HPDE6-E6E7 (cell line): ENCODE measurements around the gene PARVB.

Experiments
- DNase-seq: peaks from one replicate; pipeline ENCODE4 v3.0.0; 2011; ENCODE audit warnings: missing footprints; ENCODE audit errors: extremely low spot score

PARVB gene

DNA sequence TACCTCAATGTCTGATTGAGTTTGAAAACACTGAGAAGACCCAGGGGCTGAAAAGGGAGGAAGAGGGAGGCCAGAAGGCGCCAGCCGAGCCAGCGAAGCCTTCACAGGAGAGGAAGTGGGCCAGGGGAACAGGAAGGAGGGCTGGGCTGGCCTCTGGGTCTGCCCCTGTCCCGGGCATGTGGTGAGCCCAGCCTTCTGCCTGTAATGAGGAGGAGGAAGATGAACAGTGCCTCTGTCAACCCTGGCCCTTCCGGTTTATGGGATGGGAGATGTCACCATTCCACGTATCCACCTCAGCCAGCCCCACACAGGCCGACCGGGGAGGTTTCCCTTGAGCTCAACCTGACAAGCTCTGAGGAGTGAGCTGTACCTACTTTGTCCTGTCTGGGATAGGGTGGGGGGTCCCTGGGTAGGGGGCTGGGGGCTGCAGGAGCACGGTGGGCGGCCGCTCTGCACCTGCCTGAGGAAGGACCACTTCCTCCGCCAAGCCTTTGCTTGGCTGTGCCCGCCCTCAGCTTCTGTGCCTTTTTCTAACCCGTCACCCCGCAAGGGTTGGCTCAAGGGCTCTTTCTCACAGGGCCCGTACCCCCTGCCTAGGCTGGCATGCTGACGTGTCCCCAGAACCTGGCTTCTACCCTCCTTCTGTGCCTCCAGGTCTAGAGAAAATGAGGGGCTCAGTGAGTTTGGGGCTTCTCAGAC, 158.6 kb downstream of the PARVB start:
- DNase-seq: no peak

DNA sequence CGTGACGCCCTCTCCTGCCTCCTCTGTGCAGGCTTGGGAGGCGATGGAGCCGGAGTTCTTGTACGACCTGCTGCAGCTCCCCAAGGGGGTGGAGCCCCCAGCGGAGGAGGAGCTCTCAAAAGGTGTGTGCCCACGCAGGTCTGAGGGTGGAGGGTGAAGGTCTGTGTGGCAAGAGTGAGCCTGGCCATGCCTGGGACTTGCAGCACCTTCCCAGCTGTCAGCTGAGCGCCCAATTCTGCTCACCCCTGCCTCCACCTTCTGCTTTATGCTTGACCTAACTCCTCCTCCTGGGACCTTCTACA, 159.1 kb downstream of the PARVB start:
- no peak for DNase-seq

DNA sequence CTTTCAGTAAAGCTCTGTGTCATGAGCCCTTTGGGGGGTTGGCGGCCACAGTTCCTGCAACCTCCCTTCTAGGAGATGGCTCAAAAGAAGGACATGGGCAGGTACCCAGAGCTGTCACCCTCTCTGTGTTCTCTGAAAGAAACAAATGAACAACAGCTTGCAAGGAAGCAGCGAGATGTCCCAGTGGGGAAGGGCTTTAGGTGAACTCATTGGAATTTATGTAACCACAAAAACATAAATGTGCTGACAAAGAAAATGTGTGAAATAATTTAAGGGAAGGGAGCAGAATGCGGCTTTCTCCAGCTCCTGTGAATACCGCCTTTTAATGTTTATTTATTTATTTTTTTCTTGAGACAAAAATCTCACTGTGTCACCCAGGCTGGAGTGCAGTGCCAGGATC, 159.9 kb downstream of the PARVB start:
- no peak for DNase-seq

DNA sequence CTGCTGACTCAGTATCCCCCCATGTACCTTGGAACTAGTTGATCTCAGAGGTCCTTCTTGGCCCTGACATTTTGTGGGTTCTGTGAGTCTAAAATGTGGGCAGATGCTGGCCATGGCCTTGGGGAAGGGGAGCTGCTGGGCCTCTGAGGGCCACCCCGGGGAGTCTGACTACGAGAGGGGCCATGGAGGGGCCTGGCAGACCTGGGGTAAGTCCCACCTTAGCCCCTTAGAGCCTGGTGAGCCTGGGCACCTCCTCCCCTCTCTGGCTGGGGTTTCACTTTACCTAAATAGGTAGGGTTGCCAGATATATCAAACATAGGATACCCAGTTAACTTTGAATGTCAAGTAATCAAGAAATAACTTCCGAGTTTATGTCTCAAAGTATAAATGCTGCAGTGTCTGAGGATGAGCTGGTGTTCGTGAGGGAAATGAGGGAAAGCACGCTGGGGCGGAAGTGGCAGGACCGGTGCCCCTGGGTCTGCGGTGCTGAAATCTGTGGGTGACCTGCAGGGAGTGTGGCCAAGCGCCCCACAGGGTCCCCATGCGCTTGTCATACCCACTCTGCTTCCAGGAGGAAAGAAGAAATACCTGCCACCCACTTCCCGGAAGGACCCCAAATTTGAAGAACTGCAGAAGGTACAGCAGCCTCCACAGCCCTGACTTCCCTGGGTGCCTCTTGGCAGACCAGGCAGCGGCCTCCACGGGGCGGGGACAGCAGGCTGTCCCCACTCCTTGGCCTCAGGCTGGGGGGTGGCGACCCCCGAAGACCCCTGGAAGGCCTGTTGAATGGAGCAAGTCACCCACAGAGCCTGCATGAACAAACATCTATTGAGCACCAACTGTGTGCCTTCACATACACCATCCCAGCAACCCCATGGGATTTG, 161.4 kb downstream of the PARVB start:
- no peak for DNase-seq

DNA sequence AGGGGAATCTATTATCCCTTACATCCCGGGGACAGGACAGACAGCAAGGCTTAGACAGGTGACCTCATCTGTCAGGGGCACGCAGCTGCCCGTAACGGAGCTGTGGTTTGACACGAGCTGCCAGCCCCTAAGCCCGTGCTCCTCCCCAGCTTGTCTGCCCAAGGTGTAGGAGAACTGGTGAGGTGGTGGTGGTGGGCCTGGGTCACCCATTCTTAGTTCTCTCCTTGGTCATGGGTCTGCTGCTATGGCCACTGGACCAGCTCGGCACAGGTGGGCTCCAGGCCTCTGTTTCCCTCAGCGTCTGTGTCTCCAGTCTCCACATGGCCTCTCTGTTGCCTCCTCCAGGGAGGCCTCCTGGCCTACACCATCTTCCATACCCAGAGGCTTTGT, 162.0 kb downstream of the PARVB start:
- no peak for DNase-seq

DNA sequence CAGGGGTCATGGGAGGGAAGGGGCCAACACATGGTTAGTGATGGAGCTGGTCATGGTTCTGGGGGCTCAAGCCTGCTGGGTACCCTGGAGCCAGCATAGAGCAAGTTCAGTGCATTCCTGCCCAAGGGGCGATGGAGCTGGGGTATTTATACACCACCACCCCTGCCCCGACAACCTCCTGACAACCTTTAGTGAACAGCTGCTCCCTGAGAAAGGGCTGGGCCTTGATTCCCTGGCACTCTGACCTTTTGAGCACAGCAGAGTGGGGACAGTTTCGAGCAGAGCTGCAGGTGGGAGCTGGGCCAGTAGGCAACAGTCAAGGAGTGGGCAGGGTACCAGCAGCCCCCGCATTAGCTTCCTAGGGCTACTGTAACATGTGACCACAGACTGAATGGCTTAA, 162.6 kb downstream of the PARVB start:
- DNase-seq: no peak

DNA sequence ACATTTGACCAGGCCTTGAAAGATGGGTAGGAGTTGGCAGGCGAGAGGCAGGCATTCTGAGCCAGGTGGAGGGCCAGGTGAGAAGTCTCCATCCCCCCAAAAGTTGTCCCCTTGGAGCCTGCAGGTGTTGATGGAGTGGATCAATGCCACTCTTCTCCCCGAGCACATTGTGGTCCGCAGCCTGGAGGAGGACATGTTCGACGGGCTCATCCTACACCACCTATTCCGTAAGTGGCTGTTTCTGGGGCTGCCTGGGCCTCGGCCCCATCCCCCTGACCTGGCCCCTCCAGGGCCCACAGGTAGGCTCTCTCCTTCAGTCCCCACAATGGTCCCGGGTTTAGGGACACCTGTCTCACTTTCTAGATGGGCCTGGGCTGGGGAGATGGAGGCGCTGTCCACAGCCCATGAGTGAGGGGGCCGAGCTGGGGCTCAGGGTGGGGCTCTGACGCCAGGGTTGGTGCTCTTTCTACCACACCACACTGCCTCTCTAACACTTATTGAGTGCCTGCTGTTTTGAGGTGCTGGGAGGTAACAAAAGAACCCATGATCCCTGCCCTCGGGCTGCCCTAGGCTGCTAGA, 163.6 kb downstream of the PARVB start:
- DNase-seq: no peak

DNA sequence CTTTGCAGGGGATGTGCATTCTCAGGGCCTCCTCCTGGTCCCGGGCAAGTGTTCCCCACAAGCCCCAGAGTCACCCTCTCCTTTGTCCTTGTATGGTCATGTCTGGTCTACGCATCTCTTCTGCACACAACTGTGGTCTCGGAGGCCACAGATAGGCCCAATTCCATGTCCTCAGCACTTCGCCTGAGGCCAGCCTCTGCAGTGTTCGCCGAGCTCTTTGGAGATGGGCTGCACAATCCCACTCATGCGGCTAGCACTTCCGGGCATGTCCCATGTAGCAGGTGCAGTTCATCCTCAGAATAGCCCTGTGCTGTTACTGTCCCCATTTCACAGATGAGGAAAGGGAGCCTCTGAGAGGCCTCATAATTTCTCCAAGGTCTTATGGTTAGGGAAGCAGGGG, 164.2 kb downstream of the PARVB start:
- no peak for DNase-seq

DNA sequence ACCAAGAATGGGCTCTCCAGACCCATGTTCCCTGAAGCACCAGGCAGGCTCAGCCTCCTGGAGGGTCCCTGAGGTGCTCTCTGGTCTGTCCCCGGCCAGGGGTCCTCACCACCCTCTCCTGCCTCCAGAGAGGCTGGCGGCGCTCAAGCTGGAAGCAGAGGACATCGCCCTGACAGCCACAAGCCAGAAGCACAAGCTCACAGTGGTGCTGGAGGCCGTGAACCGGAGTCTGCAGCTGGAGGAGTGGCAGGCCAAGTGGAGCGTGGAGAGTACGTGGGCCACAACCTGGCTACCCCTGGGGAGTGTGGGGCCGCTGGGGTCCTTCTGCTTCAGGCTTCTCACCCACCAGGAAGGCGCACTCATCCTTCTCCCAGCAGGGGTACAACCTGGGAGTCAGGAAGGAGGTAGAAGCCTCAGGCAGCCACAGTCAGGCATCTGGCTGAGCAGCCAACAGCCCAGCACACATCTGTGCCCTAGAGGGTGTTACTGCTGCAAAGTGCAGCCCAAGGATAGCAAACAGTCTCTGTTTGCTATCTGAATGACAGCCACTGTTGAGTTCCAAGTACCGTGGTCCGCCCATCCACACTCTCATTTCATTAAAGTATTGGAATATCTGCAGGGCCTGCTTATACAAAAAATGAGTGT, 165.0 kb downstream of the PARVB start:
- no peak for DNase-seq

DNA sequence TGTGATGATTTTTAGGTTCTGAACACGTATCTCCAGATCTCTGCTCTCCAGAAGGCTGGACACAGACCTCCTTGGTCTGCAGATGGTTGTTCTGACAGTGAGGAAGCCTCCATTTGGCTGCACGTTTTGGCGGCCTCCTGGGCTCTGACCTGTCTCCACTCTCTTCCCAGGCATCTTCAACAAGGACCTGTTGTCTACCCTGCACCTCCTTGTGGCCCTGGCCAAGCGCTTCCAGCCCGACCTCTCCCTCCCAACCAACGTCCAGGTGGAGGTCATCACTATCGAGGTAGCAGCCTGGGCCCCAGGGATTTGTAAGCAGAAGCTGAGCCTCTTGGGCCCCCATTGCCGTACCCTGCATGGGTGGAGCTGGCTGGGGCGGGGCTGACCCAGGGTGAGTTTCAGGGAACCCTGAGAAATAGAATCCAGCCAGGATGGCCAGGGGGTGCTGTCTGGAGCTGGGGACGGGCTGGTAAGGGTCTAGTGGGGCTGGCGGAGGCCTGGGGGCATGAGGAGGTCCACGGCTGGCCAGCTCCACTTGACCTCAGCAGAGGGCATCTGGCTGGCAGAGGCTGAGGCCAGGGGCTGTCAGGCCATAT, 166.4 kb downstream of the PARVB start:
- DNase-seq: no peak

DNA sequence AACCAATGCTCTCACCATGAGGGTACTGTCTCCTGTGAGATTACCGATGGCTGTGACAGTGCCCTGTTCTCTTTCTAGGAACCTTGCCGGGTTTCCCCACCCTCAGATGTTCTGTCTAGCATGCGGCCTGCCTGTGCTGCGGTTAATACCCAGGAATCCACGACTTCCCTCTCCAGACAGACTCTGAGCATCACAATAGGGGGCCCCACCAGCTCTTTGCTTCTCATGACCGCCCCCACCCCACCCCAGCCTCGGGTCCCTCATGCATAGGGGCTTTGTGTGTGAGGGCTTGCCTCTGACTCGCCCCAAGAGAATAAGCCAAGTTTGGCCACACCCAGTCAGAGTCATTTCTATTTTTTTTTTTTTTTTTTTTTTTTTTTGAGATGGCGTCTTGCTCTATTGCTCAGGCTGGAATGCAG, 166.9 kb downstream of the PARVB start:
- DNase-seq: no peak

DNA sequence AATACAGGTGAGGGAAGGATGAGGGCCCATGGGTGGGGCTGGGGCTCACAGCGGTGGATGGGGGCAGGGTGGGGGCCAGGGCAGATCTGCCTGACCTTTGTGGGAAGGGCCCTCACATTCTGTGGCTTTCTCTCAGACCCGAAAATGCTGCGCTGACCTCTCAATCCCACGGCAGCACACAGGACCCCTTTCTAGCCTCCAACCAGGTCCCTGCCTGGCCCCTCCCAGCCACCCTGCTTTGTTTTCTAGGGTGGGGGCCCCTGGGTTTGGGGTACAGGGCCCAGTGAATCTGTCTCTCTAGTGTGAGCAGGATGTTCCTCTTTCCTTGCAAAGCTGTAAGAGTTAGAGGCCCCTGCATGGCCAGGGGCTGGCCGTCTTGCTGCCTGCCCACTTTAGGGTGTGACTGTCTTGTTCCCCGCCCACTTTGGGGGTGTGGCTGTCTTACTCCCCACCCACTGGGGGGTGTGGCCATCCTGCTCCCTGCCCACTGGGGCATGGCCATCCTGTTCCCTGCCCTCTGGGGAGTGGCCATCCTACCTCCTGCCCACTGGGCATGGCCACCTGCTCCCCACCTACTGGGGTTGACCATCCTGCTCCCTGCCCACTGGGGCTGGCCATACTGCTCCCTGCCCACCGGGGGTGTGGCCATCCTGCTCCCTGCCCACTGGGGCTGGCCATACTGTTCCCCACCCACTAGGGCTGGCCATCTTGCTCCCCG, 168.2 kb downstream of the PARVB start:
- no peak for DNase-seq

DNA sequence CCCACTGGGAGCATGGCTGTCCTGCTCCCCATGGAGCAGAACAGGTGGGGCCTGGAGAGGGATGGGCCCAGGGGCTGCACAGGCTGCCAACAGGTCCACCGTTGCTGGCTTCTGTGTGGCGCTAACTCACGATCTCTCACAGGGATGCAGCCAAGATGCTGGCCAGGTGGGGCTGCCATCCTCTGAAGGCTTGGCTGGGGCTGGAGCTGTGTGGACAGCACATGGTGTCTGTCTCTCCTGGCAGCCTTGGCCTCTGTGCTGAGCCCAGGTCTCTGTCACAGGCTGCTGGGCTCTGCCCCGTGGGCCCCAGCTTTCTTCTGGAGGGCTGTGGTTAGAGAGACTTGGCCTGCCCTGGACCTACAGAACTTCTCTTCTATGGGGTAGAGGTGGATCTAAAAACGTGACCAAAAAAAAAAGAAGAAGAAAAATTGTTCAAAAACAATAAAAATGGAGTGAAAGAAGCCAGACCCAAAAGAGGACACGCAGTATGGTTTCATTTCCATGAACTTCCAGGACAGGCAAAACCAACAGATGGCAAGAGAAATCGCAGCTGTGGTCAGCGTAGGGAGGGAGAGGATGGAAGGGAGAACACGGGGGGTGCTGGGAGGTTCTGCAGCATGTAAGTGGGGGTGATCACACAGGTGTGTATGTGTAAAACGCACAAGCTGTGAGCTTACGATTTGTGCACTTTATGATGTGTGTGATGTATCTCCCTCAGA, 168.9 kb downstream of the PARVB start:
- no peak for DNase-seq

DNA sequence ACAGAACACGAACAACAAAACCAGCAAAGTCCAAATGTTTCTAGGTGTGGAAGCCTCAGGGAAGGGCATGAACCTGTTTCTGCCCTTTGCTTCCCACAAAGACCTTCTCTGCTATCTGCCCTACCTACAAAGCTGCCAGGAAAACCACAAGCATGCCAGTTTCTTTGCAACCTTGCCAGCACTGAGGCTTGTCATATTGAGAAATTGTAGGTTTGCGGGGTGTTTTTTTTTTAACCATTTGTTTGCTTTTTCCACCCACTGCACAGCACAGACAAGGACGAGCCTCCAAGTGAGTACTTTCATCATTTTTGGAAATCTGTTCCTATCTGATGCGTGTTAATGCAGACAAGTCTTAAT, 169.4 kb downstream of the PARVB start:
- DNase-seq: no peak

DNA sequence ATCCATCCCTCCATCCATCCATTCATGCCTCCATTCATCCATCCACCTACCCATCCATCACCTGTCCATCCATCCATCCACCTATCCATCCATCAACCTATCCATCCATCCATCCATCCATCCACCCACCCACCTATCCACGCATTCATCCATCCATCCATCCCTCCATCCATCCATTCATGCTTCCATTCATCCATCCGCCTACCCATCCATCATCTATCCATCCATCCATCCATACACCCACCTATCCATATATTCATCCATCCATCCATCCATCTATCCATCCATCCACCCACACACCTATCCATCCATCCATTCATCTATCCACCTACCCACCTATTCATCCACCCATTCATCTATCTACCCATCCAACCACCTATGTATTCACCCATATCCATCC, 170.5 kb downstream of the PARVB start:
- DNase-seq: no peak

DNA sequence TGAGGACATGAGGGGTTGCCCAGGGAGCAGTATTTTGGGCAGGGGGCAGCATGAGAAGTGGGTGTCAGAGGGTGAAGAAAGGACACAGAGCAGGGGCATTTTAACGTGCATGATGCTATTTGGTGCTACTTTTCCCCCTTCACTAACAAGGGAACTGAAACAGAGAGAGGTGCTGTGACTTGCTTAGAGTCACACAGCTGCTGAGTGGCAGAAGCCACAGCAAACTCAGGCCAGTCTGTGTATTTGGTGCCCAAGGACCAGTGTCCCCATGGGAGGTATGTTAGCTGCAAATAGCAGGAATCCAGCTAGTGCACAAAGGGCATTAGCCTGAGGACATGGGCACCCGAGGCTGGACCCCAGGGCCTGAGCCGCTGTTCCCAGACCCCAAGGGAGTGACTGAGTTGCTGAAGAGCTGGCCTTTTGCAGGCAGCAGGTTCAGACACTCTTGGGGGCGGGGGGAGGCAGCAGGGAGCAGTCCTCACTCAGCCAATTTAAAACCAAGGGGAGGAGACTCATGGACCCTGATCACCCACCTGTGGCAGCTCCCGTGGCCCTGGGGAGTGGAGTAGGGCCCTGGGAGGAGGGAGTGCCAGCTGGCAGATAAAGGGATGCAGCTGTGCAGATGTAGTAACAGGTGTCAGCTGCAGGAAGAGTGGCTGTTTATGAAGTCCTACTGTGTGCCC, 171.2 kb downstream of the PARVB start:
- no peak for DNase-seq

DNA sequence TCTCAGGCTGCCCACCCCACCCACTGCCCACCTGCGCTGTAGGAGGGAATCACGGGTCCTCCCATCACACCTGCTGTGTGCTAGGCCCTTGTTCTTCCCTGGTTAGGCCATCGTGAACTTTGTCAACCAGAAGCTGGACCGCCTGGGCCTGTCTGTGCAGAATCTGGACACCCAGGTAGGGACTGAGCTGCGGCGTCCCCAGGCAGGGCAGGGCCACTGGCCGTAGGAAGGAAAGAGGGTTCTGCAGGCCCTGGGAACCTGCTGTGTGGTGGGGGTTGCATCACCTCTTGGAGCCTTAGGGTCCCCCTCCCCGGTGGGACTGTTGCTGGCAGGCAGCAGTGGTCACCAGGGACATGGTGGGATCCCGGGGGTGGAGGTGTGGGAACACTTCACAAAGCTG, 172.1 kb downstream of the PARVB start:
- no peak for DNase-seq

DNA sequence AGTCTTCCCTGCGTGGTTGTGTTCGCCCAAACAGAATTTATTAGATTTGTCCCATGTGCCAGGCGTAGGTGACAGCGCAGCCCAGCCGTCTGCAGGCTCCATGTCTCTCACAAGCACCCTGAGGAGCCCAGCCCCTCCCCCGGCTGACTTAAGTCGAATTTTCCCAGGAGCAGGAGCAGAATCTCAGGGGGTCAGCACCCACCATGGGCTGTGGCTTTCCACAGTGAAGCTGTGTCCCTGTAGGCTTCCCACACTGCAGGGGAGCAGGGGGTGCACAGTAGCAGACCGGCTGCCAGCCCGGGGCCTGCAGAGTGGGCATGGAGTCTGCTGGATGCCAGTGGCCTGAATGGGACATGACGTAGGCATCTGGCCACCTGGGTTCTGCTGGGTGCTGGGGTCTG, 172.6 kb downstream of the PARVB start:
- no peak for DNase-seq

DNA sequence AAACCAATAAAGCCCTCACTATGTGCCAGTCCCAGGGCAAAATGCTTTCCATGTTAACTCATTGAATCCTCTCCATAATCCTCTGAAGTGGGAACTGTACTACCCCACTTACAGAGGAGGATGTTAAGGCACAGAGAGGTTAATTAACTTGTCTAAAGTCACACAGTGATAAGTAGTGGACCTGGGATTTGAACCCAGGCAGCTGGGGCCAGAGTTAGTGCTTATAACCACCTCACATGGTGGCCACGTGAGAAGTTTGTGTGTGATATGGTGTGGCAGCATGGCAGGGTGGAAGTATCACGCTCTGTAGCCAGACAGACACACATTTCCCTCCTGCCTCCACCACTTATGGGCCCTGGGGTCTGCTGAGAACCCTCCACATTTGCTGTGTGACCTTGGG, 173.2 kb downstream of the PARVB start:
- no peak for DNase-seq

DNA sequence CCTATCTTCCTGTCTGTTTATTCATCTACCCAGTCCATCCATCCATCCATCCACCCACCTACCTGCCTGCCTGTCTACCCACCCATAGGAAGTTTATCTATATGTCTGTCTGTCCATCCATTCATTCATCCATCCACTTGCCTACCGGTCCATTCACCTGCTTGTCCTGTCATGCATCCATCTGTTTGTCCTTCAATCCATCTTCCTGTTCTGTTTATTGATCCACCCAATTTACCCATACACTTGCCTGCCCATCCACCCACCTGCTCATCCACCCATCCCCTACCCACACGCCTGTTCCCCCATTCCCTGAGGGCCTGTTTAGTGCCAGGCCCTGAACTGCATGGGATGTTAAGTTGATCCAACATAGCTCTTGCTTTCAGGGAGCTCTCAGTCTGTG, 175.1 kb downstream of the PARVB start:
- DNase-seq: no peak
